Prostate gland (tissue), 2 donors: ENCODE data around the gene DNA2. TPM values are rescaled to one million over a fixed set of nuclear protein-coding genes. Genes with fewer than 3 reads are reported as not detected.

ENCODE experiments used
- DNase-seq: peaks from one replicate; pipeline ENCODE4 v3.0.0-alpha.2; 2019; ENCODE audit warnings: low spot score
- H3K27ac ChIP-seq, 2 donors: fragments of 200-600 bp; sonication (generic); 2 replicates each; pipeline ENCODE4 v1.5.1; 2017 to 2019
- H3K27me3 ChIP-seq: fragments of 200-600 bp; sonication (generic); replicated peaks from 2 replicates; pipeline ENCODE4 v1.5.1; 2019; ENCODE audit not compliant: insufficient read depth
- H3K36me3 ChIP-seq, 2 donors: fragments of 200-600 bp; sonication (generic); 1 replicate in 1 of 2; 2 replicates in 1 of 2; pipeline versions ENCODE4 v1.5.1 to v1.8.1; 2017 to 2019
- H3K4me1 ChIP-seq: fragments of 200-600 bp; sonication (generic); replicated peaks from 2 replicates; pipeline ENCODE4 v1.5.1; 2019
- H3K4me3 ChIP-seq, 2 donors: fragments of 200-600 bp; sonication (generic); 2 replicates each; pipeline ENCODE4 v1.5.1; 2017 to 2019
- H3K9me3 ChIP-seq: fragments of 200-600 bp; sonication (generic); 2 replicates; pipeline ENCODE4 v1.5.1; 2017
- CTCF ChIP-seq, 4 experiments: fragments of 200-600 bp in 2 of 4; fragments of 450-650 bp in 2 of 4; sonication (generic) in 2 of 4; IDR thresholded peaks; 1 replicate in 3 of 4; 2 replicates in 1 of 4; pipeline ENCODE4 v1.5.1; 2016 to 2019; ENCODE audit warnings: antibody characterized with exemption in 4 of 4, mild to moderate bottlenecking in 2 of 4, moderate library complexity in 2 of 4
- POLR2A ChIP-seq: fragments of 450-650 bp; IDR thresholded peaks from one replicate; pipeline ENCODE4 v1.6.1; 2016; ENCODE audit warnings: antibody characterized with exemption, mild to moderate bottlenecking
- POLR2AphosphoS5 ChIP-seq: sonication (generic); formaldehyde crosslinking; IDR thresholded peaks from one replicate; pipeline ENCODE4 v1.6.1; 2017; ENCODE audit warnings: antibody characterized with exemption
- WGBS: methylation state at CpG from one replicate; pipeline ENCODE4 v1.1.5; 2018; 5-methylcytosine and 5-hydroxymethylcytosine counted together
- intact Hi-C: fragments of 100-400 bp; cut with DNase I; formaldehyde crosslinking; loops from one replicate; pipeline ENCODE4 v1.14.2; 2022
- total RNA-seq, 2 donors: library from RNA; depleted of rRNA; stranded (reverse); fragments of >200 nt; gene quantifications; one replicate each; pipeline ENCODE4 v1.1.0, GENCODE V29; 2016

The DNA2 gene
- total RNA-seq, 2 donors from 2014 or later, result 4.4 to 4.9 TPM

GRCh38 chr10:68408898-68409518 is 62.8 kb downstream of the DNA2 start:
- no peaks in the 10 kb centered on the region for H3K9me3 ChIP-seq
- H3K4me3 ChIP-seq, result no peak overlapping the region
- no peaks in the 10 kb centered on the region for H3K36me3 ChIP-seq
- 94% methylated on average over 2 of the region's 2 CpGs for WGBS
- intact Hi-C loops, result no loop called here
- TF ChIP-seq POLR2A (no peak), CTCF (IDR thresholded peaks at IDR 0.05) (no peak), POLR2AphosphoS5 (no peak)
- H3K27me3 ChIP-seq, result no peaks in the 10 kb centered on the region
- DNase-seq, result no peak
- H3K27ac ChIP-seq, result no peak overlapping the region
- H3K4me1 ChIP-seq, result no peaks in the 10 kb centered on the region

GRCh38 chr10:68406815-68407548 is 64.8 kb downstream of the DNA2 start, which contains the start of gene RUFY2:
Gene RUFY2, minus strand, starts transcription at chr10:68407277. Its CDS starts 88 bp downstream, at chr10:68407189.
- WGBS, result 0% methylated on average over 37 of the region's 79 CpGs
- DNase-seq, result peak; percentile 54

GRCh38 chr10:68406111-68406814 is 65.5 kb downstream of the DNA2 start:
- H3K4me1 ChIP-seq, result no peaks in the 10 kb centered on the region
- H3K27ac ChIP-seq, result peak overlapping the region; percentile 91 to 94
- TF ChIP-seq POLR2AphosphoS5 (no peak), CTCF (IDR thresholded peaks at IDR 0.05) (no peak), POLR2A (no peak)
- WGBS, result under 1% methylated on average over 28 of the region's 38 CpGs
- no peaks in the 10 kb centered on the region for H3K36me3 ChIP-seq
- no peaks in the 10 kb centered on the region for H3K27me3 ChIP-seq
- peak overlapping the region; percentile 88 to 97 for H3K4me3 ChIP-seq
- peak; percentile 21 for DNase-seq
- intact Hi-C loops, result no loop called here
- H3K9me3 ChIP-seq, result no peaks in the 10 kb centered on the region

More at GRCh38 chr10:68406815-68407548, 64.8 kb downstream of the DNA2 start, which contains the start of gene RUFY2:
- no peaks in the 10 kb centered on the region for H3K4me1 ChIP-seq
- peak within 1 kb of the TSS; percentile 88 to 97 for H3K4me3 ChIP-seq
- H3K9me3 ChIP-seq, result no peaks in the 10 kb centered on the region
- H3K27ac ChIP-seq, result peak within 1 kb of the TSS; percentile 91 to 94
- TF ChIP-seq POLR2AphosphoS5 (no peak), CTCF (IDR thresholded peaks at IDR 0.05) (peak; percentile 54 to 92 (median 80)), POLR2A (no peak)
- no peaks in the 10 kb centered on the region for H3K27me3 ChIP-seq
- no peaks in the 10 kb centered on the region for H3K36me3 ChIP-seq
- intact Hi-C loops, result no loop called here

- intact Hi-C loops, result no loop called here
- Histone ChIP-seq H3K27ac (no peak overlapping the region), H3K4me3 (no peak overlapping the region), H3K4me1 (no peaks in the 10 kb centered on the region), H3K27me3 (no peaks in the 10 kb centered on the region), H3K36me3 (no peaks in the 10 kb centered on the region), H3K9me3 (no peaks in the 10 kb centered on the region)
- TF ChIP-seq POLR2A, result no peak
- TF ChIP-seq CTCF (IDR thresholded peaks at IDR 0.05), result no peak
- no peak for DNase-seq
- 87% methylated on average over 4 of the region's 4 CpGs for WGBS
Observed at GRCh38 chr10:68403701-68404100, 68.1 kb downstream of the DNA2 start.
